HG02763 (cell line): ENCODE results near the gene FAHD2B.
A peak's percentile ranks its signal among the peaks of the same experiment; 100 is the strongest.
"Not testable (repeated sequence)": the region's sequence is repeated elsewhere in the genome, so short reads cannot be mapped to it uniquely, and the experiment has no call there.

ENCODE experiments used
- ATAC-seq: cut with Tn5 transposase; IDR thresholded peaks from one replicate; pipeline ENCODE4 v1.9.1; 2021; ENCODE audit warnings: mild to moderate bottlenecking, moderate library complexity; ENCODE audit not compliant: unreplicated experiment

FAHD2B gene, protein sequence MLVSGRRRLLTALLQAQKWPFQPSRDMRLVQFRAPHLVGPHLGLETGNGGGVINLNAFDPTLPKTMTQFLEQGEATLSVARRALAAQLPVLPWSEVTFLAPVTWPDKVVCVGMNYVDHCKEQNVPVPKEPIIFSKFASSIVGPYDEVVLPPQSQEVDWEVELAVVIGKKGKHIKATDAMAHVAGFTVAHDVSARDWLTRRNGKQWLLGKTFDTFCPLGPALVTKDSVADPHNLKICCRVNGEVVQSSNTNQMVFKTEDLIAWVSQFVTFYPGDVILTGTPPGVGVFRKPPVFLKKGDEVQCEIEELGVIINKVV

GRCh38 chr2:97094772-97095611 lies at the start of gene FAHD2B:
Gene FAHD2B, minus strand, starts transcription at chr2:97094882. Its CDS starts 3,176 bp downstream, at chr2:97091706.
- ATAC-seq: peak; percentile 90

- ATAC-seq: not testable (repeated sequence)
Observed at GRCh38 chr2:97144016-97144415, 49.3 kb upstream of the FAHD2B start.

- not testable (repeated sequence) for ATAC-seq
Observed at GRCh38 chr2:97129090-97129489, 34.4 kb upstream of the FAHD2B start.

DNA sequence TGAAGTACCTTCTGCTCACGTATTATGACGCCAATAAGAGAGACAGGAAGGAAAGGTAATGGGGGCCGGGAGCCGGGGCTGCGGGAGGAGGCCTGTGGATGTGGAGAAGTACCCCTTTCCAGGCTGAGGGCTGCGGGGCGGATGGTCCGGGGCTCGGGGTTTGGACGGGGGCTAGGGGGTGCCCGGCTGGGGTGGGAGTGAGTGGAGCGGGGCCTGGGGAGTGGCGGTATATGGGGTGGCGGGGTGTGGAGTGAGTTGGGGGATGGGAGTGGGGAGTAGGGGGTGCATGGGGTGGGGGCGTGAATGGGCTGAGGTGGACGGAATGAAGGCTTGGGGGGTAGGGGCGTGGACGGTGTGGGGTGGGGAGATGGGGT lies 19.2 kb upstream of the FAHD2B start:
- not testable (repeated sequence) for ATAC-seq

GRCh38 chr2:97113050-97113881 lies 18.6 kb upstream of the FAHD2B start, which contains the start of gene ANKRD36:
Gene ANKRD36, plus strand, starts transcription at chr2:97113153. Its CDS starts 587 bp downstream, at chr2:97113740.
- ATAC-seq: peak; percentile 94

DNA sequence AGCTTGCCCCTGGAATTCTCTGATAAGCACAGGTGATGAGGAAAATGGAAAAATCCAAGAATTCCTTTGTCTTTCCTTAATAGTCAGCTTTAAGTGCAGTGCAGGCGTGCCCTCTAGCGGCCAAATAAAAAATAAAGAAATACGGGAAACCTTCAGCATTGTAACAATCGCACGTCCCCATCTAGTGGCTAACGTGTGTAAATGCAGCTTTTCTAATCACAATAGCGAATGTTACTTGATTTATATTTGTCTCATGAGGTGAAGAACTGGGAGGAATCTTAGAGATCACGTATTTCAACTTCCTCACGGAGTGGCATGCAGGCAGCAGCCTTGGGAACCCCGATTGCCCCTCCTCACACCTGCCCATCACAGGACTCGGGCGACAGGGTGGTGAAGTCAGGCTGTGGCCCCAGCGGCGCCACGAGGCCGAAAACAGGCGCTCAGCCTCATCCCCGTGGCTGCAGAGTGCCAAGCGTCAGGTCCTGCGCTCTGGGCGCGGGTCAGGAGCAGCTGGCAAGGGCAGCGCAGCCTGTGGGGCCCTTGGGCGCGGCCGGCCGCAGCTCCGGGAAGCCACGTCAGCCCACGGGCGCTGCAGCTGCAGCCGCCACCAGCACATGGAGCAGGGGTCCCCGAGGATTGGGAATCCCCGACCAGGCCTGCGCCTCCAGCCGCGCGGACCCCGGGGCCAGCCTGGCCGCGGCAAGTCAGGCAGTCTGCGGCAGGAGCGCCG lies 17.8 kb upstream of the FAHD2B start:
- ATAC-seq: not testable (repeated sequence)

GRCh38 chr2:97111246-97111645 lies 16.6 kb upstream of the FAHD2B start:
- ATAC-seq: not testable (repeated sequence)

GRCh38 chr2:97106878-97107277 lies 12.2 kb upstream of the FAHD2B start:
- not testable (repeated sequence) for ATAC-seq

- ATAC-seq: not testable (repeated sequence)
Observed at GRCh38 chr2:97098786-97099372, 4.2 kb upstream of the FAHD2B start.

GRCh38 chr2:97095661-97096060 lies 979 bp upstream of the FAHD2B start:
- no peak for ATAC-seq

DNA sequence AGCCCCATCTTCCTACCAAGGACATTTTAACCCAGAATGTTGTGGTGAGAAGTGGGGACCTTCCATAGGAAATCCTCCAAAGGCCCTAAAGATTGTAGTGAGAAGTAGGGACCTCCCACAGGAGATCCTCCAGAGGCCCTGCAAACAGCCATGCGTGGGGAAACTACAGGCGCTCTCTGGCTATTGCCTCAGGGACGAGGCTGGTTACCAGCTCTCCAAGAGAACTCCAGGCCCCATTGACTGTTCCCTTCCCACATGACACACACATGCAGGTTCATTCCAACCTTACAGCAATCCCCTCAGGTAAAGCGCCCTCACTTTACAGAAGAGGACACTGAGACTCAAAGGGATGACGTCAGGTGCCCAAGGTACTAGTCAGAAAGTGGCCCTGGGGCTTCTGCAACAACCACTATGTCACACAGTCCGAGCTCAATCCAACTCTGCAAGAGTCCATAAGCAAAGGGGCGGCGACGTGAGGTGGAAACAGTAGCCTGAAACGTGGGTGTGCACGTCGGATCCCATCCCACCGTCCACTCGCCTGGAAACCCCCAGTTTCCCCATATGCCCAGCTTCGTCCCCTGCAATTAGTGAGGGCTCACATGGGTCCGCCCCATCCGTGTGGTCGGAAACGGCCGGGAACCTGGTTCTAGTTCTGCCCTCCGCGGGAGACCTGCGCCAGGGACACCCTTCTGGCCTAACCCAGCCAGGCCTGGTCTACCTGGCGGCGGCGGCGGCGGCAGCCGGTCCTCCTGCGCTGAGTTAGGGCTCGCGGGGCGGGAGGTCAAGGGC lies 505 bp downstream of the FAHD2B start:
- ATAC-seq: not testable (repeated sequence)

DNA sequence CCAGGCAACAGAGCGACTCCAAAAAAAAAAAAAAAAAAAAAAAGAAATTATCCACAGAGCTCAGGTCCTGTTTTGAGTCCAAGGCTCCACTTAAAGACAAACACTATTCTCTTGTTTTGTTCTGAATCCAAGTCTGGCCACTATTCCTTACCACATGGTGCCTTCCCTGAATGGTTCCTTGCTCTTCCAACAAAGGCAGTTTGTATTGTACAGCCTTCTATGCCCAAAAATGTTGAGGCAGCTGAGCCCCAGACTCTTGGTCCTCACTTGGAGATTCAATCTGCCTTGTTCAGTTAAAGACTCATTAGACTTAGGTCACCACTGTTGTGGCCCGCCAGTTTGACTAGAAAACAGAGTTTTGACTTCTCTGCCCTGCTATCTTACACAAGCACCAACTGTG lies 1.7 kb downstream of the FAHD2B start:
- not testable (repeated sequence) for ATAC-seq

DNA sequence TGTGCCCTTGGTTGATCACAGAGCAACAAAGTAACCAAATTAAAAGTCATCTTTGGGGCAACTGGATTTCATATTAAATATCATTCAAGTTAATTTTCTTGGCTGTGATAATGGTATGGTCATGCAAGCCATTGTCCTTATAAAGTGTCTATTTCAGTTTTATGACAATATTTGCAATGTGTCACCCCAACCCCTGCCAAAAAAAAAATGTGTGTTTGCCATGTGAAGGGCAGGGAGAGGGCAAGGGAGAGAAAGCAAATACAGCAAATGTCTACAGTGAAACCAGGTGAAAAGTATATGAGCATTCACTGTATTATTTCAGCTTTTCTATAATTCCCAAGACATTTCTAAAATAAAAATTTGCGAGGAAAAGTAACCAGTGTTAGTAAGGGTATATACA lies 6.0 kb downstream of the FAHD2B start:
- ATAC-seq: not testable (repeated sequence)

DNA sequence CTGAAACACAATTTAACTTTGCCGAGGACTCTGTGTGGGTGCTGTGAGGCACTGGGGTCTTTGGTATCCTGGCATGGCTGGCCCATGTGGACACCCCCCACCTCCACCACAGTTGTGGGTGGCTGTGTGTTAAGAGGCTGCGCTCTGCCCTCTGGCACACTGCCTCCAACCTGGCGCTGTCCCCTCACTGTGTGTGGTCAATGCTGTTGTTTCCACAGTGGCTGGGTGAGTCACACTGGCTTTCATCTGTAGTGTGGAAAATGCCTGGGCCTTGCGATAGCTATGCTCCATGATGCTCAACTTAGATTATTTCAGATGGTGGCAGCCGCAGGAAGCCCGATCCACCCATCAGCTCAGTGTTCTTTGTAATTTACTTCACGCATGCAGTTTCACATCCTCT lies 9.6 kb downstream of the FAHD2B start:
- ATAC-seq: not testable (repeated sequence)

DNA sequence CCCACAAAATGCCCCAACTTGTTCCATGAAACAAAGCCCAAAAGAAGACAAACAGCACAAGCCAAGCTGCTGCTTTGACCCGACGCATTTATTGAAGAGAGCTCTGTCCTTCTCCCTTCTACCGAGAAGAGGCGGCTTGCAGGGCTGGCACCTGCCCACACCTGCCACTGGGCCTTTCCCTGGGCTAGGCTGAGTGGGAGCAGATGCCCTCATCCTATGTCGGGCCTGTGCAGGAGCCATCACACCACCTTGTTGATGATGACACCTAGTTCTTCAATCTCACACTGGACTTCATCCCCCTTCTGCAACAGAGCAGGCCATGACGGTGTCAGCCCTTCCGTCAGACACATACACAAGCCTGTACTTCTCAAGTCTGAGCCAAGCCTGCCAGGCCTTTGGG lies 11.2 kb downstream of the FAHD2B start:
- ATAC-seq: not testable (repeated sequence)

DNA sequence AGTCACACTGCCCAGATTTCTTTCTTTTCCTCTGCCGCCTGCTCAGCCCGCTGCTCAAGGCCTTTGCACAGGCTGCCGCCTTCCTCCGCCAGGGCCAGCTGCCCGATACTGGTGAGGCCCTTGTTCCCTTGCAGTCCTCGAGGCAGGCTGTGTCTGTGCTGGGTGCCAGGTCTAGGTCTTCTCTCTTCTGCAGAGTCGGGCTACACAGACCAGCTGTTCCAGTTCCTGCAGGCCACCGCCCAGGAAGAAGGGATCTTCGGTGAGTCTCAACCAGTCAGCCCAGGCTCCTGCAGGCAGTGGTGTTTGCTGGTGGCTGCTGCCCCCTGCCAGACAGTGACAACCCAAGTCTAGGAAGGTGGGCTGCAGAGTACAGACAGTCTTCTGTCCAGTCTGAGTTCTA lies 12.5 kb downstream of the FAHD2B start:
- not testable (repeated sequence) for ATAC-seq

DNA sequence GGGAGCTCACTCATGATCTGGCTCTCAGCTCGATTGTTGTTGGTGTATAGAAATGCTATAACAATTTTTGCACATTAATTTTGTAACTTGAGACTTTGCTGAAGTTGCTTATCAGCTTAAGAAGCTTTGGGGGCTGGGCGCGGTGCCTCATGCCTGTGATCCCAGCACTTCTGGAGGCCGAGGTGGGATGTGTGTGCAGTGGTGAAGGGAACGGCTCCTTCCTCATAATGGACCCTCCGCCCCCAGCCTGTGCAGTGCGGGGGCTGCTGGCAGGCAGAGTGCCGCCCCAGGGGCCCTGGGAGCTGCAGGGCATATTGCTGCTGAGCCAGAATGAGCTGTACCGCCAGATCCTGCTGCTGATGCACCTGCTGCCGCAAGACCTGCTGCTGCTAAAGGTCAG lies 13.8 kb downstream of the FAHD2B start:
- ATAC-seq: not testable (repeated sequence)

GRCh38 chr2:97077213-97077612 lies 17.5 kb downstream of the FAHD2B start:
- ATAC-seq: not testable (repeated sequence)

- not testable (repeated sequence) for ATAC-seq
Observed at GRCh38 chr2:97070915-97071314, 23.8 kb downstream of the FAHD2B start.
